RPMI8226 (cell line): ENCODE data around the gene TNFSF13B.
A peak's percentile ranks its signal among the peaks of the same experiment; 100 is the strongest.
"Not testable (repeated sequence)": the region's sequence is repeated elsewhere in the genome, so short reads cannot be mapped to it uniquely, and the experiment has no call there.

Experiments
- DNase-seq: peaks from one replicate; pipeline ENCODE4 v3.0.0-alpha.2; 2015

The TNFSF13B gene

GRCh38 chr13:108283110-108283509 lies 13.6 kb downstream of the TNFSF13B start:
- DNase-seq: no peak

- DNase-seq: no peak
Measured at GRCh38 chr13:108288741-108289140, 19.2 kb downstream of the TNFSF13B start.

- no peak for DNase-seq
Measured at GRCh38 chr13:108289819-108290218, 20.3 kb downstream of the TNFSF13B start.

GRCh38 chr13:108297114-108297513 lies 27.6 kb downstream of the TNFSF13B start:
- DNase-seq: no peak

GRCh38 chr13:108302279-108302678 lies 32.8 kb downstream of the TNFSF13B start:
- DNase-seq: no peak

GRCh38 chr13:108304170-108305016 lies 34.9 kb downstream of the TNFSF13B start:
- no peak for DNase-seq

GRCh38 chr13:108305655-108306054 lies 36.1 kb downstream of the TNFSF13B start:
- no peak for DNase-seq

GRCh38 chr13:108306860-108307259 lies 37.3 kb downstream of the TNFSF13B start:
- no peak for DNase-seq

GRCh38 chr13:108311596-108311995 lies 42.1 kb downstream of the TNFSF13B start:
- not testable (repeated sequence) for DNase-seq

- DNase-seq: peak; percentile 27
Measured at GRCh38 chr13:108313382-108313781, 43.9 kb downstream of the TNFSF13B start.

- DNase-seq: no peak
Measured at GRCh38 chr13:108315273-108315672, 45.8 kb downstream of the TNFSF13B start.

- DNase-seq: no peak
Measured at GRCh38 chr13:108315991-108316390, 46.5 kb downstream of the TNFSF13B start.

GRCh38 chr13:108316413-108316812 lies 46.9 kb downstream of the TNFSF13B start:
- no peak for DNase-seq

- DNase-seq: peak; percentile 41
Measured at GRCh38 chr13:108322206-108322824, 52.8 kb downstream of the TNFSF13B start.

- DNase-seq: no peak
Measured at GRCh38 chr13:108323031-108323430, 53.5 kb downstream of the TNFSF13B start.

GRCh38 chr13:108325863-108326262 lies 56.3 kb downstream of the TNFSF13B start:
- no peak for DNase-seq

- DNase-seq: no peak
Measured at GRCh38 chr13:108326309-108326708, 56.8 kb downstream of the TNFSF13B start.

- no peak for DNase-seq
Measured at GRCh38 chr13:108328848-108329247, 59.3 kb downstream of the TNFSF13B start.

- no peak for DNase-seq
Measured at GRCh38 chr13:108332791-108333190, 63.3 kb downstream of the TNFSF13B start.

- peak; percentile 3 for DNase-seq
Measured at GRCh38 chr13:108342369-108343289, 73.1 kb downstream of the TNFSF13B start.

GRCh38 chr13:108345016-108345415 lies 75.5 kb downstream of the TNFSF13B start:
- no peak for DNase-seq

- DNase-seq: peak; percentile 13
Measured at GRCh38 chr13:108346376-108346775, 76.9 kb downstream of the TNFSF13B start.

GRCh38 chr13:108349269-108349668 lies 79.8 kb downstream of the TNFSF13B start:
- no peak for DNase-seq
